Subcutaneous abdominal adipose tissue (tissue), 5 donors: ENCODE measurements around the gene PSEN2.

Source experiments
- H3K27ac ChIP-seq: one replicate; pipeline ENCODE4 v1.7.0; 2013; ENCODE audit warnings: low read depth, mild to moderate bottlenecking, inconsistent platforms, low read length, moderate library complexity
- H3K27me3 ChIP-seq, 5 donors: one replicate each; pipeline ENCODE4 v1.7.0; 2013; ENCODE audit warnings: low read length in 5 of 5, inconsistent platforms in 1 of 5; ENCODE audit not compliant: control insufficient read depth in 5 of 5, insufficient read depth in 4 of 5
- H3K36me3 ChIP-seq, 5 donors: one replicate each; pipeline ENCODE4 v1.7.0; 2013; ENCODE audit warnings: low read length in 5 of 5; ENCODE audit not compliant: control insufficient read depth in 5 of 5, insufficient read depth in 5 of 5
- H3K4me1 ChIP-seq, 5 donors: one replicate each; pipeline ENCODE4 v1.7.0; 2013; ENCODE audit warnings: low read length in 5 of 5, mild to moderate bottlenecking in 3 of 5, moderate library complexity in 1 of 5; ENCODE audit not compliant: control insufficient read depth in 5 of 5, insufficient read depth in 5 of 5
- H3K4me3 ChIP-seq, 5 donors: one replicate each; pipeline ENCODE4 v1.7.0; 2013; ENCODE audit warnings: low read length in 5 of 5, low read depth in 1 of 5
- H3K9ac ChIP-seq, 5 donors: one replicate each; pipeline ENCODE4 v1.7.0; 2013; ENCODE audit warnings: low read length in 5 of 5, mild to moderate bottlenecking in 4 of 5, moderate library complexity in 3 of 5
- H3K9me3 ChIP-seq, 5 donors: one replicate each; pipeline ENCODE4 v1.7.0; 2013; ENCODE audit warnings: low read length in 5 of 5; ENCODE audit not compliant: control insufficient read depth in 5 of 5
- donor health status: healthy.
- donor health status: healthy.
- donor health status: healthy.
- donor health status: healthy.
- donor health status: healthy.

PSEN2 gene

DNA sequence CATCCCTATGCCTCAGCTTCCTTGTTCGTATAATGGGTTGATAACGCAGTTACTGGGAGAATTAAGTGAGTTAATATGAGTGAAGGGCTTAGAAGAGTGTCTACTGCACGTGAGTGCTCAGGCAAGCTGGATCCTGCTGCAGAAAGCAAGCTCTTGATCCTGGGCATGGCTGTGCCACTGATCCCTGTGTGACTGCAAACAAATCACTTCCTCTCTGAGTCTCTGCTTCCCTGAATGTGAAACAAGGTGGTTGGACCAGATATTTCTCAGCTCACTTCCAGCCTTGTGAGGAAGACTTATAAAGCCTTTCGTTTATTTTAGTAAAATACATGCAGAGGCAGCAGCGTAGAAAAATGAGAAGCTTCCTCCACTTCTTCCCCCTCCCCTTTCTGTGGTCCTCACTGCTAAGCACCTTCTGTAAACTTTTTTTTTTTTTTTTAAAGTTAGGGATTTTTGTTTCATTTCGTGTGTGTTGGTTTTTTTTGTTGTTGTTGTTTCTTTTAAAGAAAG, 13.8 kb downstream of the PSEN2 start:
- no peak overlapping the region for H3K9ac ChIP-seq
- peaks cover 0 to 56% (median 38%) of the 10 kb centered on the region in 5 donors for H3K36me3 ChIP-seq
- H3K9me3 ChIP-seq: no peaks in the 10 kb centered on the region
- H3K27me3 ChIP-seq: no peaks in the 10 kb centered on the region
- peaks cover 2 to 50% (median 27%) of the 10 kb centered on the region in 5 donors for H3K4me1 ChIP-seq
- H3K4me3 ChIP-seq: no peak overlapping the region
- H3K27ac ChIP-seq: no peak overlapping the region

- Histone ChIP-seq H3K36me3 (peaks cover 0 to 54% (median 38%) of the 10 kb centered on the region in 5 donors), H3K9me3 (no peaks in the 10 kb centered on the region)
These were observed 14.8 kb downstream of the PSEN2 start for GRCh38 chr1:226884966-226885820.

GRCh38 chr1:226886122-226886901, 15.9 kb downstream of the PSEN2 start:
- Histone ChIP-seq H3K4me1 (peaks cover 2 to 50% (median 27%) of the 10 kb centered on the region in 5 donors), H3K36me3 (peaks cover 0 to 54% (median 40%) of the 10 kb centered on the region in 5 donors), H3K27ac (no peak overlapping the region), H3K27me3 (no peaks in the 10 kb centered on the region), H3K9me3 (no peaks in the 10 kb centered on the region), H3K4me3 (no peak overlapping the region), H3K9ac (no peak overlapping the region)

More at GRCh38 chr1:226884966-226885820, 14.8 kb downstream of the PSEN2 start:
- Histone ChIP-seq H3K4me3 (no peak overlapping the region), H3K27ac (no peak overlapping the region), H3K9ac (no peak overlapping the region), H3K4me1 (peaks cover 2 to 50% (median 27%) of the 10 kb centered on the region in 5 donors), H3K27me3 (no peaks in the 10 kb centered on the region)

- Histone ChIP-seq H3K9ac (no peak overlapping the region), H3K4me1 (peaks cover 2 to 53% (median 30%) of the 10 kb centered on the region in 5 donors), H3K4me3 (no peak overlapping the region), H3K9me3 (no peaks in the 10 kb centered on the region), H3K27me3 (no peaks in the 10 kb centered on the region), H3K36me3 (peaks cover 0 to 55% (median 46%) of the 10 kb centered on the region in 5 donors), H3K27ac (no peak overlapping the region)
These were observed 16.6 kb downstream of the PSEN2 start for GRCh38 chr1:226887006-226887405.

GRCh38 chr1:226888021-226888420, 17.6 kb downstream of the PSEN2 start:
- H3K9ac ChIP-seq: no peak overlapping the region
- peaks cover 0 to 63% (median 55%) of the 10 kb centered on the region in 5 donors for H3K36me3 ChIP-seq
- no peaks in the 10 kb centered on the region for H3K27me3 ChIP-seq
- no peak overlapping the region for H3K27ac ChIP-seq
- H3K4me3 ChIP-seq: no peak overlapping the region
- peaks cover 2 to 49% (median 26%) of the 10 kb centered on the region in 5 donors for H3K4me1 ChIP-seq
- H3K9me3 ChIP-seq: no peaks in the 10 kb centered on the region

DNA sequence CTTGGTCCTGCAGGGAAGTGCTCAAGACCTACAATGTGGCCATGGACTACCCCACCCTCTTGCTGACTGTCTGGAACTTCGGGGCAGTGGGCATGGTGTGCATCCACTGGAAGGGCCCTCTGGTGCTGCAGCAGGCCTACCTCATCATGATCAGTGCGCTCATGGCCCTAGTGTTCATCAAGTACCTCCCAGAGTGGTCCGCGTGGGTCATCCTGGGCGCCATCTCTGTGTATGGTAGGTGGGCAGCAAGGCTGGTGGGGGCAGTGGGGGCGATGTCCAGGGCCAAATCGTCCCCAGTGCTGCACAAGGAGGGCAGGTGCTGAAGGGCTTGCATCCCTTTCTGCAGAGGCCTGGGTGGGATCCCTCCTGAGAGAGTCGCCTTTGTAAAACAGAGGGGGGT, 18.4 kb downstream of the PSEN2 start:
- peaks cover 0 to 67% (median 56%) of the 10 kb centered on the region in 5 donors for H3K36me3 ChIP-seq
- no peak overlapping the region for H3K9ac ChIP-seq
- no peaks in the 10 kb centered on the region for H3K9me3 ChIP-seq
- H3K4me3 ChIP-seq: no peak overlapping the region
- H3K4me1 ChIP-seq: peaks cover 0 to 43% (median 22%) of the 10 kb centered on the region in 5 donors
- H3K27me3 ChIP-seq: no peaks in the 10 kb centered on the region
- no peak overlapping the region for H3K27ac ChIP-seq

DNA sequence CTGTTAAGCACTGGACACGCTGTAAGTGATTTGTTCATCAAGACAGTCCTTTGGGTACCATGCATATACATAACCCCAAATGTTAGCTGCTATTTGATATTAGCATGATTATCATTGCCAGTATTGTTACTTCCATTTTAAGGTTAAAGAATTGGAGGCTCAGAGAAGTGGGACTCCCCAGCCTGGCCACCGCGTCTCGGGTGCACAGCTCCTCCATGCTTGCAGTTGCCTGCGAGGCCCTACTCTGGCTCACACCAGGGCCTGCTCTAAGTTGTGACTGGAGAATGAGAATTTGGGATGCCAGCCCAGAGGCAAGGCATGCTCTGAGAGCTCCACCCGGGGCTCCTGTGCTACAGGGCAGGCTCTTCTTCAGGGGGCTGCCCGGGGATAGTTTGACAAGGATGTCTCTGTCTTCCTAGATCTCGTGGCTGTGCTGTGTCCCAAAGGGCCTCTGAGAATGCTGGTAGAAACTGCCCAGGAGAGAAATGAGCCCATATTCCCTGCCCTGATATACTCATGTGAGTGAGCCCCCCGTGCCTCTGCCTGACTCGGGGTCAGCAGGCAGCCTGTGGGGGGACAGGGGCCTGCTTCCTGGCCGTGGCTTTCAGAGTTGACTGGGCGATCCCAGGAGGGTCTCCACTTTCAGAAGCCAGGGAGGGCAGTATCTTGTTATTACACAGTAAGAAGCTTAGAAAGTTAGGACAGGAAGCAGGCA, 19.4 kb downstream of the PSEN2 start:
- Histone ChIP-seq H3K36me3 (peaks cover 0 to 77% (median 65%) of the 10 kb centered on the region in 5 donors), H3K27ac (no peak overlapping the region), H3K4me1 (peaks cover 0 to 35% (median 22%) of the 10 kb centered on the region in 5 donors), H3K27me3 (no peaks in the 10 kb centered on the region), H3K9me3 (no peaks in the 10 kb centered on the region), H3K9ac (no peak overlapping the region), H3K4me3 (no peak overlapping the region)

GRCh38 chr1:226890331-226891108, 20.1 kb downstream of the PSEN2 start:
- Histone ChIP-seq H3K36me3 (peaks cover 0 to 81% (median 69%) of the 10 kb centered on the region in 5 donors), H3K4me3 (no peak overlapping the region), H3K27me3 (no peaks in the 10 kb centered on the region), H3K4me1 (peaks cover 0 to 27% (median 20%) of the 10 kb centered on the region in 5 donors), H3K9me3 (no peaks in the 10 kb centered on the region), H3K27ac (no peak overlapping the region), H3K9ac (no peak overlapping the region)

DNA sequence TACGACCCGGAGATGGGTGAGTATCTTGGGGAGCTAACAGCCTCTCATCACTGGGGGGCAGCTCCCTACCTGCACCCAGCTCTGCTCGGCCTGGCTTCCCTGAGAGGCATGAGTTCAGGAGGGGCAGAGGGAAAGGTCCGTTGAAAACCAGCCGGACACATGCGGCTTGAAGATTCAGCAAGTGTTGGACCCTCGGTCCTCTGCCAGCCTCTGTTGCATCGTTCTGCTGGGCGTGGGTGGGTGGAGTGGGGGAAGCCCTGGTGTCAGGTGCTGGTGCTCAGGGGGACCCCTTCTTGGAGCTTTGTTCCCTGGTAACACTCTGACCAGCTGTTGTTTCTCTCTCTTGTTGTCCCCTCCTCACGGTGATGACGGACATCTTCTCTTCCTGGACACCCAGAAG, 20.9 kb downstream of the PSEN2 start:
- no peak overlapping the region for H3K27ac ChIP-seq
- H3K4me3 ChIP-seq: no peak overlapping the region
- no peaks in the 10 kb centered on the region for H3K27me3 ChIP-seq
- no peak overlapping the region for H3K9ac ChIP-seq
- peaks cover 0 to 19% (median 17%) of the 10 kb centered on the region in 5 donors for H3K4me1 ChIP-seq
- no peaks in the 10 kb centered on the region for H3K9me3 ChIP-seq
- peaks cover 0 to 85% (median 77%) of the 10 kb centered on the region in 5 donors for H3K36me3 ChIP-seq
